HG02884 (cell line): ENCODE data around the gene LRRC42.
"Not testable (repeated sequence)": the region's sequence is repeated elsewhere in the genome, so short reads cannot be mapped to it uniquely, and the experiment has no call there.

ENCODE experiments used
- ATAC-seq: cut with Tn5 transposase; IDR thresholded peaks from one replicate; pipeline ENCODE4 v1.9.1; 2021; ENCODE audit warnings: mild to moderate bottlenecking, moderate library complexity; ENCODE audit not compliant: unreplicated experiment

Gene LRRC42

DNA sequence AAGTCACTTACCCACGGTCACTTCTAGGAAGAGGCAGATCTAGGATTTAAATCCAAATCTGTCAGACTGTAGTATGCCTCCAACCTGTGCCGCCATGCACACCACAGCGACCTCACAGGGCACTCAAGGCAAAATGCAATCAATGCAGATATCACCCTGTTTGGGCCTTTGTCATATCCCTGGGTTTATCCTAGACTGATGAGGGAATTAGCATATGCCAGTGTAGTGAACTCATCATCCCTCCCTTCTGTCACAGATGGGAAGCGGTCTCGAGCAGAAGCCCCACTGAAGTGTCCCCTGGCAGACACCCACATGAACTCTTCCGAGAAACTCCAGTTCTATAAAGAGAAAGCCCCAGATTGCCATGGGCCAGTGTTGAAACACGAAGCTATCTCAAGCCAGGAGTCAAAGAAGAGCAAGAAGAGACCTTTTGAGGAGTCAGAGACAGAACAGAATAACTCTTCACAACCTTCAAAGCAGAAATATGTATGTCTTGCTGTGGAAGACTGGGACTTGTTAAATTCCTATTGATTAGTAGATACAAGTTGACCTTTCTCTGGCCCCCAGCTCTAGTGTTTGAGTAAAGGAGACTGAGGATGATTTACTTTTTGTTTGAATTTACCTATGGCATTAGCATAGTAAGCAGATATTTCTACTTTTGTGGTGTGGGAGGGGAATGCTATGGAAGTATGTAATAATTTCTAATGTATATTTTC is 21.4 kb downstream of the LRRC42 start:
- ATAC-seq: no peak

GRCh38 chr1:53968125-53968513 is 22.0 kb downstream of the LRRC42 start:
- no peak for ATAC-seq

GRCh38 chr1:53969323-53969722 is 23.2 kb downstream of the LRRC42 start:
- not testable (repeated sequence) for ATAC-seq

GRCh38 chr1:53971718-53972117 is 25.6 kb downstream of the LRRC42 start:
- ATAC-seq: no peak

- no peak for ATAC-seq
Observed at GRCh38 chr1:53975861-53976260, 29.7 kb downstream of the LRRC42 start.

- ATAC-seq: no peak
Observed at GRCh38 chr1:53979712-53980450, 33.7 kb downstream of the LRRC42 start.

- ATAC-seq: no peak
Observed at GRCh38 chr1:53981220-53981619, 35.1 kb downstream of the LRRC42 start.

DNA sequence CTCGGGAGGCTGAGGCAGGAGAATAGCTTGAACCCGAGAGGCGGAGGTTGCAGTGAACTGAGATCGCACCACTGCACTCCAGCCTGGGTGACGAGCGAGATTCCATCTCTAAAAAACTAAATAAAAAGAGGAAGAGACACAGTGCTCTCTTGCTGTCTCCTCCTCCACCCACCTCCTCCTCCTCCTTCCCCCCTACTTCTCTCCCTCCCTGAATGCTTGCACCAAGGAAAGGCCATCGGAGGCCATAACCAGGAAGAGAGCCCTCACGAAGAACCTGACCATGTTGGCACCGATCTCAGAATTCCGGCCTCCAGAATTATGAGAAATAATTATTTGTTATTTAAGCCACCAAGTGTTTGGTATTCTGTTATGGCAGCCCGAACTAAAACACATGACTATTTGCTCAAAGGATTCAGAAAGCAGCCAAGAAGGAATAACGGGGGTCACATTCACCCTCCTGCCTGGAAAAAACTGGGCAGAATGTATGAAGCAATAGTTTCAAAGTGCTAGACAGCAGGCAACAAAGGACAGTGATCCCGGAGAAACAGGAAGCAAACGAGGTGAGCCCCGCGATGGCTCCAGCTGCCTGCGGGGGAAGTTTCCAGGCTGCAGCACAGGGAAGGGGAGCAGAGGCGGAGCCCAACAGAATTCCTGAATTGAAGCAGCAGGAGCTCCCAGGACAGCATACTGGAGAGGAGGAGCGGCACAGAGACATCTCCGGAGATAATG is 36.0 kb downstream of the LRRC42 start:
- ATAC-seq: no peak

- ATAC-seq: no peak
Observed at GRCh38 chr1:53982763-53983104, 36.6 kb downstream of the LRRC42 start.

GRCh38 chr1:53984726-53985125 is 38.6 kb downstream of the LRRC42 start:
- no peak for ATAC-seq

GRCh38 chr1:53986458-53986857 is 40.3 kb downstream of the LRRC42 start:
- no peak for ATAC-seq

DNA sequence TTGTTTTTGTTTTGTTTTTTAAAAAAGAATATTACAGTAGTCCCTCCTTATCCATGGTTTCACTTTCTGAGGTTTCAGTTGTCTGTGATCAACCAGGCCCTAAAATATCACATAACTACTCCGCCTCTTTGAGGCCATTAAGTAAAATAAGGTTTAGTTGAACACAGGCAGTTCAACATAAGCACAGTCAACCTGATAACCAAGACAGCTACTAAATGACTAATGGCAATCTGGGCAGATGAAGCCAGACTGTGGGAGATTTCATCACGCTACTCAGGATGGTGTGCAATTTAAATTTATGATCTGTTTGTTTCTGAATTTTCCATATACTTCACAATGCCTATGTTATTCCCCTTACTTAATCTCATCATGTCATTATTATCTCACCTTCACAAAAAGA is 41.7 kb downstream of the LRRC42 start:
- ATAC-seq: no peak

GRCh38 chr1:53992085-53992874 is 46.1 kb downstream of the LRRC42 start:
- no peak for ATAC-seq

DNA sequence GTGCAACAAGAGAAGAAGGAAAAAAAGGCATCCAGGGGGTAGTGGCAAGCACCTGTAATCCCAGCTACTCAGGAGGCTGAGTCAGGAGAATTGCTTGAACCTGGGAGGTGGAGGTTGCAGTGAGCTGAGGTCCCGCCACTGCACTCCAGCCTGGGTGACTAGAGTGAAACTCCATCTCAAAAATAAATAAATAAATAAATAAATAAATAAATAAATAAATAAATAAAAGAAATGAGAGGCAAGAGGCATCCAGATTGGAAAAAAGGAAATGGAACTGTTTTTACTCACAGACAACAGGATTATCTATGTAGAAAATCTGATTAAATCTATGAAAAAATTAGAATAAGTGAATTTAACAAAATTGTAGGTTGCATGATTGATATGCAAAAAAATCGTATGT is 48.4 kb downstream of the LRRC42 start:
- ATAC-seq: not testable (repeated sequence)

DNA sequence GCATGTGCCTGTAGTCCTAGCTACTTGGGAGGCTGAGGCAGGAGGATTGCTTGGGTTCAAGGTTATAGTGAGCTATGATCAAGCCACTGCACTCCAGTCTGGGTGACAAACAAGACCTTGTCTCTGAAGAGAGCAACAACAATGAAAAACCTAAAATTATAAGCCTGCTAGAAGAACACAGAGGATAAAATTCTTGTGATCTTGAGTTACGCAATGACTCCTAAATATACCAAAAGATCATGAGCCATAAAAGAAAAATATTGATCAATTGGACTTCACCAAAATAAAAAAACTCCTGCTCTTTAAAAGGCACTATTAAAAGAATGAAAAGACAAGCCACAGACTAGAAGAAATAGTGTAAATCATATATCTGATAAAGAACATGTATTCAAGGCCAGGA is 49.5 kb downstream of the LRRC42 start:
- no peak for ATAC-seq

DNA sequence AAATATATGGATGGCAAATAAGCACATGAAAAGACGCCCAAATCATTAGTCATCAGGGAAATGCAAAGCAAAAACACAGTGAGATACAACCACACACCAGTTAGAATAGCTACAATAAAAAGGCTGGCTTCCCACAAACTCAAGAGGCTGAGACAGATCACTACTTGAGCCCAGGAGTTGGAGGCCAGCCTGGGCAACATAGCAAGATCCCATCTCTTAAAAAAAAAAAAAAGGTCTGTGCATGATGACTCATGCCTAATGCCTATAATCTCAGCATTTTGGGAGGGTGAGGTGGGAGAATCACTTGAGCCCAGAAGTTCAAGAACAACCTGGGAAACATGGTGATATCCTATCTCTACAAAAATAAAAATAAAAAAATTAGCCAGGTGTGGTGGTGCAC is 52.1 kb downstream of the LRRC42 start:
- no peak for ATAC-seq

GRCh38 chr1:53999920-54000319 is 53.8 kb downstream of the LRRC42 start:
- ATAC-seq: no peak

GRCh38 chr1:54001591-54001990 is 55.4 kb downstream of the LRRC42 start:
- ATAC-seq: no peak

DNA sequence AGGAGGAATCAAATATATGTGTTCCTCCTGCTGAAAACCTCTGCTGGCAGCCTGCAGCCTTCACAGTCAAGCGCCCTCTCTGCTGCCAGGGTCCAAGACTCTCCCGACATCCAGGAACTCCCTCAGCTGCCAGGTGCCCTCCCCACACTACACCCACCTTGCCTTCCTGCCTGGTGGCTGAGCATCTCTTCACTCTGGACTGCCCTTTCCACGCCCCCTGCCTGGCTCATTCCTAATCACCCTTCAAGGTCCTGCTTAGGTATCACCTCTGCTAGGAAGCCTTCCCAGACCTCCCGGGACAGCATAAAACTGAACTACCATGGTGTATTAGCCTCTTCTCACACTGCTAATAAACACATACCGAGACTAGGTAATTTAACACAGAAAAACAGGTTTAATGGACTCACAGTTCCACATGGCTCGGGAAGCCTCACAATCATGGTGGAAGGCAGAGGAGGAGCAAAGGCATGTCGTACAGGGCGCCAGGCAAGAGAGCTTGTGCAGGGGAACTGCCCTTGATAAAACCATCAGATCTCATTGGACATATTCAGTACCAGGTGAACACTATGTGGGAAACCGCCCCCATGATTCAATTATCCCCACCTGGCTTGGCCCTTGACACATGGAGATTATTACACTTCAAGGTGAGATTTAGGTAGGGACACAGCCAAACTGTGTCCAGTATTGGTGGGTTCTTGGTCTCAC is 56.5 kb downstream of the LRRC42 start:
- no peak for ATAC-seq

- ATAC-seq: no peak
Observed at GRCh38 chr1:54003249-54003646, 57.1 kb downstream of the LRRC42 start.
